ENCODE measurements around the gene CCDC197.

CCDC197 gene

GRCh38 chr14:93980456-93981201, 16.5 kb upstream of the CCDC197 start:
- DNase-seq: no peak

- DNase-seq: no peak
Measured at GRCh38 chr14:93981316-93982229, 15.5 kb upstream of the CCDC197 start.

- DNase-seq: no peak
Measured at GRCh38 chr14:93982230-93983007, 14.7 kb upstream of the CCDC197 start.

DNA sequence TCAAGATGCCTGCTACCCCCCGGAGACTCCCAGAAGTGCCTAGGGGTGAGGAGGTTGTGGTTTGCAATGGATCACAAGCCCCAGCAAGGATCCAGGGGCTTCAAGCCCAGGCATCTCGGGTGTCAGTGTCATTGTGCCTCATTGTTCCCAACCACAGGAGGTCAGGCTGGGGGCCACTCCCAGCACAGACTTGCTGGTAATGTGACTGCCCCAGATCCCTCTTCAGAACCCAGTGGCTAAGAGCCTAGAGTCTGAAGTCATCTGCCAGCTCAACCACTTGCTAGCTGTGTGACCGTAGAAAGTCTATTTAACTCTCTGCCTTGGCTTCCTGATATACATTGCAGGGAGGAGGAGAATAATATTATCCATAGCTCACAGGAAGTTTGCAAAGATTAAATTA, 13.0 kb upstream of the CCDC197 start:
- DNase-seq: no peak

GRCh38 chr14:93984987-93985410, 12.1 kb upstream of the CCDC197 start:
- DNase-seq: no peak

- no peak for DNase-seq
Measured at GRCh38 chr14:93986955-93987354, 10.1 kb upstream of the CCDC197 start.

- DNase-seq: no peak
Measured at GRCh38 chr14:93987376-93987775, 9.7 kb upstream of the CCDC197 start.

DNA sequence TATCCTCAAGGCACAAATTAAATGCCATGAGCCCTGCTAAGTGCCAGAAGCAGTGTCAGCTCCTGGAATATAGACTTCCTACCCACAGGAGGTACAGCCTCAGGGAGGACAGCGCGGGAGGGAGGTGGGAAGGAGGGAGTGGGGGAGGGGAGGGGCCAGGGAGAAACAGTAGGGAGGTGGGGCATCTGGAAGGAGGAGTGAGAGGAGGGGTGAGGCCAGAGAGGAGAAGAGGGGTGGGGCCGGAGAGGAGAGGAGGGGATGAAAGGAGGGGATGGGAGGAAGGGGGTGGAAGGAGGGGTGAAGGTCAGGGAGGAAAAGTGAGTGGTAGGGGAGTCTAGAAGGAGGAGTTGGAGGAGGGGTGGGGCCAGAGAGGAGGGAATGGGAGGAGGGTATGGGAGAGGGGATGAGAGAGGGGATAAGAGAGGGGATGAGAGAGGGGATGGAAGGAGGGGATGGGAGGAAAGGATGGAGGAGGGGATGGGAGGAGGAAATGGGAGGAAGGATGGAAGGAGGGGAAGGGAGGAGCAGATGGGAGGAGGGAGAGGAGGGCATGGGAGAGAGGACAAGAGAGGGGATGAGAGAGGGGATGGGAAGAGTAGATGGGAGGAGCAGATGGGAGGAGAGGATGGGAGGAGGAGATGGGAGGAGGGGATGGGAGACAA, 9.2 kb upstream of the CCDC197 start:
- DNase-seq: no peak

DNA sequence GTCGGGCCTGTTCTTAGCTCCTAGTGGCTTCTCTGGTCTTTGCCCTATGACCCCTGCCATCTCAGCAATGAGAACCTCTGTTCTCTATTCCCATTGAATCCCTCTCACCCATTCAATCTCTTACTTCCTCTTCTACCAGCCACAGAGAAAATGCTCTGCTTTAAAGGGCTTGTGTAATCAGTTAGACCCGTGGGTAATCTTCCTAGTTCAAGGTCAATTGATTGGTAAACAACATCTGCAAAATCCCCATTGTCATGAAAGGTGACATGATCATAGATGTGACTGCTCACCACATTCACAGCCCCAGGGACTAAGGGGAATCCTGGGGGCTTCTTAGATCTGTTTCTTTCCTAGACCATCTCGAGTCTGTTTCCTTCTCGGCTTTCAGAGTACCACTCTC, 7.2 kb upstream of the CCDC197 start:
- no peak for DNase-seq

DNA sequence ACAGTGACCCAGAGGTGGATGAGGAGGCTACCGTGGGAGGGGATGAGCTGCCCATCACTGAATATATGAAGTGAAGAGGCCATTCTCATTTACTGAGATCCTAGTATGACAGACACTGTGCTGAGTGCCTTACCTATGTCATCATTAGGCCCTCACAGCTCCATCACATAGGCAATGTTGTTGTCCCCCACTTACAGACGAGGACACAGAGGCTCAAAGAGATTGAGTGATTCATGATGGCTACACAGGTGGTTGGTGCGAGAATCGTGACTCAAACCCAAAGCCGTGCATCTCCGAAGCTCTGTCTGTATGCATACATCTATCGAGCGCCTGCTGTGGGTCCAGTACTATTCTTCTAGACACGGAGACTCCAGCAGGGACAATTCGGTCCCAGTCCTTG, 5.9 kb upstream of the CCDC197 start:
- no peak for DNase-seq

DNA sequence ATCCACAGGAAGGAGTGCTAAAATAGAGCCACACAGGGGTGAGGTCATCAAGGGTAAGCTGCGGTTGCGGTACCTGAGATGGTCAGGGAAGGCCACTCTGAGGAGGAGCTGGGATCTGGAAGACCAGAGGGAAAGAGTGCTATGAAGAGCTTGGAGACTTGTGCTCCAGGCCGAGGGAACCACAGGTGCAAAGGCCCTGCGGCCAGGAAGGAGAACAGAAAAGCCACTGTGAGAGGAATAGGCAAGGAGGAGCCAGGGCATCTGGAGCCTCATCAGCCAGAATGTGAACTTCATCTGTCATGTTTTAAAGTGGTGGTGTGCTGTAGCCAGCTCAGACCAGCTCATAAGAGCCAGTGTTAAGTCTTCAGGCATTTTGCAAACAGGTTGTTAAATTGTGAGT, 5.5 kb upstream of the CCDC197 start:
- no peak for DNase-seq

DNA sequence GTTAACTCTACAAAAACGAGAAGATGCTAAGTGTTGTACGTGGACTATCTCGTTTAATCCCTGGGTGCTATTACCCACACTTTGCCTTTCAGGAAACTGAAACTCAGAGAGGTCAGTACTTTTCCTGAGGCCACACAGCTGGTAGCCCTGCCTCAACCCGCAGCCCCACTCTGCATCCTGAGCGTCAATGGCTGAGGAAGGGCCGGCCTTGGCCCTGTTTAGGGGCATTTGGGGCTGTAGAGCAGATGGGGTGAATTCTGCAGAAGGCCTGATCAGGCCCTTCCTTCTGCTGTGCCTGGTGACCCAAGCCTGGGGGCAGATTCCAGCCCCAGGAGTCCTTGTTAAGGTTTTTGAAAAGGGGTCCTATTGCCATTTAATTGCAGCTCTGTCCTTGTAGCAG, 3.7 kb upstream of the CCDC197 start:
- no peak for DNase-seq

GRCh38 chr14:93994919-93995682, 2.0 kb upstream of the CCDC197 start:
- peak; percentile 42 for DNase-seq

DNA sequence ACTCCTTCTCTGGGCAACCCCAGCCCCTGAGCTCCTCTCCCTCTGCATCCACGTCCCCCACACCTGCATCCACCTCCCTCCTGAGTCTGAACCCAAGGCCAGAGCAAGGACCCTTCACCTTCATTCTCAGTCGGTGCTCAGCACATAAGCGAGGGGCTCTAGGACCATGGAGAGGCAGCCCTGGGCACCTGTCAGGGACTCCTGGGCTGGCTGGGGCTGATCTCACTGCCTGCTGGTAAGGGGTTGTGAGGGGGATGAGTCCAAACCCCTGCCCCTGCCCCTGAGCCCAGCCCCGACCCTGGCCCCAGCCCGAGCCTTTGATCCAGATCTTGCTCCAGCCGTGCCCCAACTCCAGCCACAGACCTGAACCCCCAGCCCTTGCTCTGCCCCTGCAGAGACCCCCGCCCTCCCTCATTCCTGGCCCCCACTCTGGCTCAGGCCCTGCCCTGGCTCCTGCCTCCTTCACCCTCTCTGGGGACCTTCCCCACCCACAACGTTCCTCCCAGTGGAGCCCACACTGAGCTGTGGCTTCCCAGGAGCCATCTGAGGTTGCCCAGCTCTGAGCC, 888 bp upstream of the CCDC197 start:
- no peak for DNase-seq

GRCh38 chr14:93997916-93998870, 1.1 kb downstream of the CCDC197 start:
- DNase-seq: no peak

DNA sequence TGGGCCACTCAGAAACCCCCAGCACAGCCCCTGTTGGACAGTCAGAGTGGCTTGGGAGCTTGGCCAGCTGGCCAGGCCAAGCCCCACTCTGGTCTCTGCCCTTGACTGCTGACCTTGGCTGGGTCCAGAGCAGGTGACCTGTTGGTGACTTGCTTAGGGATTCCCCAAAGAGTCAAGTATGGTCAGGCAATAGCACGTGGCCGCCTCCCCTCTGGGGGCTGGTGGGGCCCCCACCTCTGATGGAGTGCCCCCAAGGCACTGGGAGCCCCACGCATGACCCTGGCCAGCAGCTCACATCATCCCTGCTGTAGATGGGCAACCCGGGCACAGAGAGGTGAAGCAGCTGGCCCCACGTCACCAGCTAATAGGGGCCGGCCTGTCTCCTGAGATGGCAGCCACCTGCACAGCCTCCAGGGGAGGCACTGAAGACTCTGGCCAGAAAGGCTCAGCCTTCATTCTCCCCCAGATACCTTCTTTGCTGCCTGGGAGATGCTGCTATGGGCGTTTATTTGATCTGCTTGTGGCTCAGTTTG, 1.8 kb downstream of the CCDC197 start:
- DNase-seq: no peak

- DNase-seq: no peak
Measured at GRCh38 chr14:93999573-93999972, 2.5 kb downstream of the CCDC197 start.

GRCh38 chr14:94000267-94000666, 3.2 kb downstream of the CCDC197 start:
- no peak for DNase-seq

DNA sequence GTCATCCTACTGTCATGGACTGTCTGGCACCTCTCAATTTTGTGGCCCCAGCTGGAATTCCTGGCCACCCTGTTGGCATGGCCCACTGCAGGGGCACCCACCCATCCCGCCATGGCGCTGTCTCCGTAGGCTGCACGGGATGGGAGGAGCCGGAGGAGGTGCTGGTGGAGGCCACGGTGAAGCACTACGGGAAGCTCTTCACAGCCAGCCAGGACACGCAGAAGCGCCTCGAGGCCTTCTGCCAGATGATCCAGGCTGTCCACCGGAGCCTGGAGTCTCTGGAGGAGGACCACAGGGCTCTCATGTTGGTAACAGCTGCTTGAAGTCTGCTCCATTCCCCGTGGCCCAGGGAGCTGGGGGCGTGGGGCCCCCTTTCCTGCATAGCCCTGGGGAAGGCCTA, 3.9 kb downstream of the CCDC197 start:
- no peak for DNase-seq
